Measurements from ENCODE around the gene C18orf63. TPM values are rescaled to one million over a fixed set of nuclear protein-coding genes. Genes with fewer than 3 reads are reported as not detected.

C18orf63 gene
- total RNA-seq, 1 experiment from 2014 or later, result not detected

DNA sequence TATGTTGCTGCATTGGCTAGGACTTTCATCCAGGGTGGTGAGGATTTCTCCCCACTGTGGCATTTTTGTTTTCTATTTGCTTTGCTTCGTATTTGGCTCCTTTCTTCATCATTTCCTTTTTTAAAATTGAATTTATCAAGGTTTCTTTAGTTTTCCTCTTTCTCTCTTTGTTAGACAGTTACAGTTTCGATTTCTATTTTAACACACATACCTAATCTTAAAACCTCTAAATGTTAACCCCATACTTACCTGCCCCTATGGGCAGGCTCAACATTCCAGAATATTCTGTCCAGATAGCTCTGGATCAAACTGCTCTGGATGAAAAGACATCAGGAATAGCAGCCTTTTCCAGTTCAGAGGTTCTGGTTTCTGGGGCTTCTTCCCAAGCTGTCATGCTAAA, 92.2 kb downstream of the C18orf63 start:
- no peak overlapping the region for H2AFZ ChIP-seq (ENCODE audit: low read depth, low read length, poor library complexity, severe bottlenecking)
- no peak overlapping the region for H3K4me3 ChIP-seq (replicated peaks in 1 of 2; ENCODE audit: low read depth in 1 of 2, low read length in 2 of 2)
- no peaks in the 10 kb centered on the region for H3K9me3 ChIP-seq (ENCODE audit: control insufficient read depth in 1 of 2, insufficient read depth in 1 of 2, low read depth in 1 of 2, low read length in 2 of 2)
- ChIA-PET POLR2A (no interaction called here), CTCF (no interaction called here), RAD21 (ENCODE audit: low non-redundant PET in 1 of 2, low total read pairs in 2 of 2, uncharacterized antibody in 2 of 2, unreplicated experiment in 2 of 2) (no interaction called here)
- intact Hi-C loops (cut with micrococcal nuclease), result no loop called here
- H3K9ac ChIP-seq (ENCODE audit: low read length), result no peak overlapping the region
- DNase-seq (ENCODE audit: low read depth, low spot score) (no peak), ATAC-seq (no peak)
- peaks cover 43% of the 10 kb centered on the region for H3K27me3 ChIP-seq (ENCODE audit: insufficient read depth, low read length)
- H3K79me2 ChIP-seq (ENCODE audit: insufficient read depth, low read length), result no peaks in the 10 kb centered on the region
- no TSS peak for BruUV-seq (replicated peaks)
- H3K4me2 ChIP-seq (ENCODE audit: low read length), result no peak overlapping the region
- no peaks in the 10 kb centered on the region for H3K9me2 ChIP-seq (ENCODE audit: insufficient read depth)
- no peak for TF ChIP-seq CEBPB (IDR thresholded peaks at IDR 0.05; ENCODE audit: low read depth)
- TF ChIP-seq, protein P1, sequence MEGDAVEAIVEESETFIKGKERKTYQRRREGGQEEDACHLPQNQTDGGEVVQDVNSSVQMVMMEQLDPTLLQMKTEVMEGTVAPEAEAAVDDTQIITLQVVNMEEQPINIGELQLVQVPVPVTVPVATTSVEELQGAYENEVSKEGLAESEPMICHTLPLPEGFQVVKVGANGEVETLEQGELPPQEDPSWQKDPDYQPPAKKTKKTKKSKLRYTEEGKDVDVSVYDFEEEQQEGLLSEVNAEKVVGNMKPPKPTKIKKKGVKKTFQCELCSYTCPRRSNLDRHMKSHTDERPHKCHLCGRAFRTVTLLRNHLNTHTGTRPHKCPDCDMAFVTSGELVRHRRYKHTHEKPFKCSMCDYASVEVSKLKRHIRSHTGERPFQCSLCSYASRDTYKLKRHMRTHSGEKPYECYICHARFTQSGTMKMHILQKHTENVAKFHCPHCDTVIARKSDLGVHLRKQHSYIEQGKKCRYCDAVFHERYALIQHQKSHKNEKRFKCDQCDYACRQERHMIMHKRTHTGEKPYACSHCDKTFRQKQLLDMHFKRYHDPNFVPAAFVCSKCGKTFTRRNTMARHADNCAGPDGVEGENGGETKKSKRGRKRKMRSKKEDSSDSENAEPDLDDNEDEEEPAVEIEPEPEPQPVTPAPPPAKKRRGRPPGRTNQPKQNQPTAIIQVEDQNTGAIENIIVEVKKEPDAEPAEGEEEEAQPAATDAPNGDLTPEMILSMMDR (IDR thresholded peaks at IDR 0.05 in 2 of 3, conservative IDR thresholded peaks at IDR 0.05 in 1 of 3; ENCODE audit: borderline replicate concordance in 1 of 3, insufficient read depth in 1 of 3, low read depth in 2 of 3, low read length in 2 of 3), result no peak
- no peak for TF ChIP-seq SIN3A (IDR thresholded peaks at IDR 0.05; ENCODE audit: low read depth)
- no peak for TF ChIP-seq ZFX (IDR thresholded peaks at IDR 0.05)
- TF ChIP-seq, protein P2, sequence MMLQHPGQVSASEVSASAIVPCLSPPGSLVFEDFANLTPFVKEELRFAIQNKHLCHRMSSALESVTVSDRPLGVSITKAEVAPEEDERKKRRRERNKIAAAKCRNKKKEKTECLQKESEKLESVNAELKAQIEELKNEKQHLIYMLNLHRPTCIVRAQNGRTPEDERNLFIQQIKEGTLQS (IDR thresholded peaks at IDR 0.05), result no peak
- no peak for TF ChIP-seq EZH2phosphoT487 (IDR thresholded peaks at IDR 0.05; ENCODE audit: borderline replicate concordance)
- no peak for TF ChIP-seq TCF7L2 (IDR thresholded peaks at IDR 0.05; ENCODE audit: borderline replicate concordance, extremely low read depth, insufficient read depth, insufficient read length)
- no peak for TF ChIP-seq POLR2AphosphoS5 (IDR thresholded peaks at IDR 0.05; ENCODE audit: low read depth, low read length)
- TF ChIP-seq ZNF274 (IDR thresholded peaks at IDR 0.05; ENCODE audit: low read depth, low read length), result no peak
- TF ChIP-seq CBX3 (IDR thresholded peaks at IDR 0.05; ENCODE audit: low read depth), result no peak
- no peak for TF ChIP-seq ELF1 (IDR thresholded peaks at IDR 0.05; ENCODE audit: borderline replicate concordance, low read depth)
- no peak for TF ChIP-seq EGR1 (IDR thresholded peaks at IDR 0.05; ENCODE audit: low read depth)
- TF ChIP-seq POLR2A (IDR thresholded peaks at IDR 0.05; ENCODE audit: borderline replicate concordance, extremely low read depth, insufficient read depth, insufficient read length), result no peak
- no peak for TF ChIP-seq JUND (IDR thresholded peaks at IDR 0.05)
- TF ChIP-seq YY1 (IDR thresholded peaks at IDR 0.05; ENCODE audit: extremely low read depth, insufficient replicate concordance, low read depth, low read length), result no peak
- no peak for TF ChIP-seq FOSL1 (IDR thresholded peaks at IDR 0.05; ENCODE audit: low read depth)
- TF ChIP-seq RAD21 (IDR thresholded peaks at IDR 0.05; ENCODE audit: low read depth), result no peak
- H4K20me1 ChIP-seq (ENCODE audit: insufficient read depth), result no peaks in the 10 kb centered on the region
- no peaks in the 10 kb centered on the region for H3K4me1 ChIP-seq (ENCODE audit: control insufficient read depth in 1 of 2, insufficient read depth in 2 of 2, low read length in 2 of 2)
- H3K36me3 ChIP-seq (ENCODE audit: control insufficient read depth in 1 of 2, insufficient read depth in 2 of 2, low read length in 2 of 2), result no peaks in the 10 kb centered on the region
- no peak overlapping the region for H3K27ac ChIP-seq (ENCODE audit: low read depth, low read length)

Other genes starting within 250 kb of the C18orf63 start
- gene FBXO15, start 168.0 kb upstream of the C18orf63 start, total RNA-seq (2021; ENCODE audit: unreplicated experiment), result 1.1 TPM
- 33.3 TPM for gene TIMM21, start 167.3 kb upstream of the C18orf63 start, total RNA-seq (2021; ENCODE audit: unreplicated experiment)
- 37.7 TPM for gene CYB5A, start 23.9 kb upstream of the C18orf63 start, total RNA-seq (2021; ENCODE audit: unreplicated experiment)
- gene DIPK1C, start 141.5 kb downstream of the C18orf63 start, total RNA-seq (2021; ENCODE audit: unreplicated experiment), result not detected
- 112 TPM for gene CNDP2, start 180.5 kb downstream of the C18orf63 start, total RNA-seq (2021; ENCODE audit: unreplicated experiment)
- not detected for gene CNDP1, start 218.7 kb downstream of the C18orf63 start, total RNA-seq (2021; ENCODE audit: unreplicated experiment)

Measured in HCT116 (cell line).